ENCODE data around the gene CFAP52. TPM values are rescaled to one million over a fixed set of nuclear protein-coding genes. Genes with fewer than 3 reads are reported as not detected.
A peak's percentile ranks its signal among the peaks of the same experiment; 100 is the strongest.

Gene CFAP52
- total and polyA plus RNA-seq, 10 donors: not detected

- H3K4me1 ChIP-seq: peaks cover 5 to 27% (median 22%) of the 10 kb centered on the region in 6 donors
- WGBS, 5 donors: 2 to 10% (median 3%) methylated on average over 22 to 51 of the region's 51 CpGs
Observed at GRCh38 chr17:9645851-9646545, 69.6 kb downstream of the CFAP52 start.

GRCh38 chr17:9646546-9646885 is 70.1 kb downstream of the CFAP52 start:
- Histone ChIP-seq H3K27ac (no peak overlapping the region), H3K4me1 (peaks cover 5 to 27% (median 22%) of the 10 kb centered on the region in 6 donors), H3K9me3 (no peaks in the 10 kb centered on the region), H3K4me3 (peak overlapping the region in 2 of 8 donors; percentile 62 to 77), H3K27me3 (replicated peaks in 1 of 7) (peaks cover 0 to 83% (median 32%) of the 10 kb centered on the region in 7 donors), H3K36me3 (no peaks in the 10 kb centered on the region)
- 54 to 66% (median 63%) methylated on average over 8 of the region's 8 CpGs for WGBS, 5 donors
- intact Hi-C loops (cut with DNase I; ENCODE audit: low total_unique reads): no loop called here
- DNase-seq: no peak
- TF ChIP-seq POLR2A (IDR thresholded peaks at IDR 0.05): no peak
- TF ChIP-seq POLR2AphosphoS5 (IDR thresholded peaks at IDR 0.05): no peak
- TF ChIP-seq CTCF (IDR thresholded peaks at IDR 0.05 in 8 of 11, conservative IDR thresholded peaks at IDR 0.05 in 3 of 11): no peak

More at GRCh38 chr17:9645851-9646545, 69.6 kb downstream of the CFAP52 start:
- Histone ChIP-seq H3K27me3 (replicated peaks in 1 of 7) (peaks cover 0 to 85% (median 32%) of the 10 kb centered on the region in 7 donors), H3K36me3 (no peaks in the 10 kb centered on the region), H3K9me3 (no peaks in the 10 kb centered on the region), H3K4me3 (peak overlapping the region; percentile 39 to 77 (median 54)), H3K27ac (no peak overlapping the region)
- intact Hi-C loops (cut with DNase I; ENCODE audit: low total_unique reads): no loop called here
- peak; percentile 75 for DNase-seq
- no peak for TF ChIP-seq CTCF (IDR thresholded peaks at IDR 0.05 in 8 of 11, conservative IDR thresholded peaks at IDR 0.05 in 3 of 11)
- TF ChIP-seq POLR2AphosphoS5 (IDR thresholded peaks at IDR 0.05): peak in 2 of 3 donors; percentile 27 to 31
- no peak for TF ChIP-seq POLR2A (IDR thresholded peaks at IDR 0.05)

- Histone ChIP-seq H3K4me3 (no peak overlapping the region), H3K27ac (no peak overlapping the region)
Observed at GRCh38 chr17:9647014-9647413, 70.6 kb downstream of the CFAP52 start.

More at GRCh38 chr17:9647014-9647413, 70.6 kb downstream of the CFAP52 start:
- WGBS, 5 donors: 35 to 44% (median 39%) methylated on average over 4 of the region's 4 CpGs
- no peaks in the 10 kb centered on the region for H3K36me3 ChIP-seq
- TF ChIP-seq POLR2AphosphoS5 (IDR thresholded peaks at IDR 0.05) (no peak), POLR2A (IDR thresholded peaks at IDR 0.05) (no peak), CTCF (IDR thresholded peaks at IDR 0.05 in 8 of 11, conservative IDR thresholded peaks at IDR 0.05 in 3 of 11) (no peak)
- DNase-seq: no peak
- peaks cover 0 to 80% (median 32%) of the 10 kb centered on the region in 7 donors for H3K27me3 ChIP-seq (replicated peaks in 1 of 7)
- no peaks in the 10 kb centered on the region for H3K9me3 ChIP-seq
- H3K4me1 ChIP-seq: peaks cover 5 to 27% (median 22%) of the 10 kb centered on the region in 6 donors
- intact Hi-C loops (cut with DNase I; ENCODE audit: low total_unique reads): no loop called here

Measured in spleen (tissue), 11 donors.